Measurements from ENCODE around the gene TTLL5.

The TTLL5 gene

GRCh38 chr14:75697918-75698317 is 36.9 kb downstream of the TTLL5 start:
- DNase-seq (ENCODE audit: low read depth): no peak

DNA sequence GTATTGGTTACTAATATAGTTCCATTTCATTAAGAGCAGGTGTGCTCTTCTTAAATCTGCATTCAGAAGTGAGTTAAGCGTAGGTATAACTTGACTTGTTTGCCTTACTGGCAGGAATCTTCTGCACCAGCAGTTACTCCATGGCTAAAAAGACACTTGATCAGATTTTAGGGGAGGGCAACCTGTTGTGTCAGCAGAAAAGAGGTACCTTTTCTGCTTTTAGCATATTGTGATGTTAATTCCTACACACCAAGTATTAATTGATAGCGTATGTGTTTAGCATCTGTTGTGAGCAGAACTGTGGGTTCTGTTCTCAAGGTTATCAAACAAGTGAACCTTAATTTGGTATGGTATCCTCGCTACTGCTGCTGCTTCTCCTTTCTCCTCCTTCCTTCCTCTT is 38.3 kb downstream of the TTLL5 start:
- no peak for DNase-seq (ENCODE audit: low read depth)

GRCh38 chr14:75700295-75700694 is 39.2 kb downstream of the TTLL5 start:
- DNase-seq (ENCODE audit: low read depth): no peak

DNA sequence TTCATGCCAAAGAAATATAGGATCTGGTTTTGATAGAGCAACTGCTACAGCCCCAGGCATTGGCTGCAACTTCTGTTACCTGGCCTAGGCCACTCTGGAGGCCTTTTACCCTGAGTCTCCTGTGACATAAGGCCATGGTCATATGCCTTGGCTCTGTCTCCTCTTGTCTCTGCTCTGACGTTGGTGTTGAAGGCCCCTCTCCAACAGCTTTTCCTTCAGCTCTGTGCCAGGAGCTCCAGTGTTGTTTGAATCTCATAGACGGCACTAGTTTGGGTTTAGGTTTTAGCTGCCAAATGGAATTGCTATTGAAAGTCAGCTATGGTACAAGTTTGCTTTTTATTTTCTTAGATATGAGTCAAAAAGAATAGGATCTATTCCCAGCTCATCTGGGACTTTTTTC is 41.1 kb downstream of the TTLL5 start:
- no peak for DNase-seq (ENCODE audit: low read depth)

DNA sequence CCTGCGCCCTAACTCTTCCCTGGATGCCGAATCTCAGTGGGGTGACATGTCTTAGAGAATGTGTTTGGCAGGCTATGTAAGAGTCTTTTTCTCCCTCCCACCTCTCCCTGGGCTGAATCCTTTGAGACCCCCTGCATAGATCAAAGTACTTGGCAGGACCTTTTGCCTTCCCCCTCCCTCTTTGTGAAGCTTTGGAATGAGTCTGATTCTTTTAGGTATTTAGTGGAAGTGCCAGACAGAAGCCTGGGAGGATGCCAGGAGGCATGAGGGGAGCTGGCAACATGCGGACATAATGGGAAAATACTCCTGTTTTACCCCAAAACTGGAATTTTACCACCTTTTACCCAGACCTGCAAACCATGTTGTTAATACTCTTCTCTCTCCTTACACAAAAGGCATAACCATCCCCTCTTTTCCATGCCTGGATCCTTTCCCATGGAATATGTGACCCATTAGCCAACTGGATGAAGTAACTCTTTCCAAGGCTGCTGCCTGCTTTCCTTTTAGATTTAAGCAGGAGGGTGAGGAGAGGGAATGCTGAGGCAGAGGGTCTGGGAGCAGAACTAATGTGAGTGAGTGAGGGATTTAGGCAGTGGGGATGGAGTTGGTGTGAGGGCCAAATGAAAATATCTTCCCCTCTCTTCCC is 41.7 kb downstream of the TTLL5 start:
- DNase-seq (ENCODE audit: low read depth): peak; percentile 32

DNA sequence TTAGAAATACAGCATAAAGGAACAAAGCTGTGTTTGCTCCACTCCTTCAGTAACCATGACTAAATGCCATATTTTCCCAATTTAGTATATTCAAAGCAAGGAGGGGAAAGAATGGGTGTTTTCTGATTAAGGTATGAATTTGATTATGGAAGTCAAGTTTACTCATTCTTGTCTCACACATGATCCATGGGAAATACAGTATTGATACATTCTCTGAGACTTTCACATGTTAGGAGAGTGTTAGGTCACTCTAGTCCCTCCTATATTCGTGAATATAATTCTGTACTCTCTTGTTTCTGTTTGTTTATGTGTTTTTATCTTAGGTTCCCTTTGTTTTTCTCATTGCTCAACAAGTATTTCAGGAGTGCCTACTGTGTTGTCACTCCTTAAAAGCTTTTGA is 42.4 kb downstream of the TTLL5 start:
- no peak for DNase-seq (ENCODE audit: low read depth)

- DNase-seq (ENCODE audit: low read depth): no peak
Observed at GRCh38 chr14:75705014-75705413, 44.0 kb downstream of the TTLL5 start.

- DNase-seq (ENCODE audit: low read depth): peak; percentile 81
Observed at GRCh38 chr14:75709207-75709812, 48.3 kb downstream of the TTLL5 start.

GRCh38 chr14:75711105-75711795 is 50.2 kb downstream of the TTLL5 start:
- DNase-seq (ENCODE audit: low read depth): peak; percentile 55

DNA sequence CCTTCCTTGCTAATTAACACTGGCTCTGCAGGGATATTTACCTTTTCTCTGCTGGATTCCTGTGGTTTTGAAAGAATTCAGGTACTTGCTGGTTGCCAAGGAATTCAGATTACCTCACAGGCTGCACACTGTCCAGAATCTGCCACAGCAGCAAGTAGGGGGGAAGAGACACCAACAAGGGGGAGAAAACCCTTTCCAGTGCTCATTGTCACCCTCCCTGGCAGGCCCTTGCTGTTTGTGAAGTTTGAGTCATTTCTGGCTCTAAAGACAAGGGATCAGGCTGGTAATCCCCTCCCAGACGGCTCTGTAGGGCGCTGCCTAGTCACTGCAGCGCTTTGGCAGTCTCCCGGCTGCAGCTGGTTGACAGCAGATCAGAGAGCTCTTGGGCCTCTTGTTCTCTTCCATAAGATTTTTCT is 50.8 kb downstream of the TTLL5 start:
- DNase-seq (ENCODE audit: low read depth): peak; percentile 77

DNA sequence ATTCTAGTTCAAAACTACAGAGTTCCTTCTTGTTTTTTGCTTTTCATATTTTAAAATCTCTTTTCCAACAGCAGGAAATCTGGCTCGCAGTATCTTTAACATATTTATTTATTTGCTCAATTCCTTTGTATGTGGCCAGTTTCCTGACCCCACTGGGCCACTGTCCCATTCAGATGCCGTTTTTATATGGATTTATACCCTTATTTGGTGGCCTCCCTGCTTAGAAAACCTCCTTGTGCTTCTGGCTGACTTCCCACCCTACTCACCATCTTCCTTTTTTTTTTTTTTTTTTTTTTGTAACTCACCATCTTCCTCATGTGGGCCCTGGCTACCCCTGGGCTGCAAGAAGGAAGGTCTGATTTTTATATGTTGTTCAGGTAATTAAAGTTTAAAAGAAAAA is 53.9 kb downstream of the TTLL5 start:
- DNase-seq (ENCODE audit: low read depth): no peak

DNA sequence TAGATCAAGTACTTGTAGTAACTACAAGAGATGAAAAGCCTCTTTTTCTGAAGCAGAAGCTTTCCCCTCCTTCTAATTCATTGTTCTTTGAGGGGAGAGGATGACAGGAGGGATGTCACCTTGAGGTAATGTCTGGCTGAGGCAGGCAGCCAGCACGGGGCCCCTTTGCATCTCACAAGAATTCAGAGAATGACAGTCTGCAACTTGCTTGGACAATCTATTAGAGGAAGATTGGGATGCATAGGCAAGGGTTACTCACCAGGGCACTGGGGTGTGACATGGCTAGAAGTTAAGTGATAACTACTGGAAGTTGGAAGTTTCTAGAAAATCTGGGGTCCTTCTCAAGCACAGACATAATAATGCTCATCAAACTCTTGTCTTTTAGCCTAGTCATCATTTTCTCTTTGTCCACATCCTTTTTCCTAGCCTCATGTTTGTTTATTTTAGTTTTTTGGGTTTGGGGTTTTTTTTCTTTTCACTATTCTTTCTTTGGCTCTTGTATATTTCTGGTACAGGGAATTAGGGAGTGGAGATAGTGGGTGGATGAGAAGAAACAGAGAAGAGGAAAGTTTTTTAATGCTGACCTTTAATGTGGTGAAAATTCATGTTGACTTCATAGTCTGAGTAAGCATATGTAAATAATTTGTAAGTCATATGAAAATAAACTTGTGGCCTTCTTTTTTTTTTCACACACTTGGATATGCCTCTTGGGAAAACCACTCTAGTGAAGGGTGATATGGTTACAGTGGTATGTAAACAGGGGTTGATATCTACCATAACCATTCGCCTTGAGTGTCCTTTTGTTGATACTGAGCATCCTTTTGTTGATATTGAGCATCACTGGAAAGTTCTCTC is 55.1 kb downstream of the TTLL5 start:
- peak; percentile 93 for DNase-seq (ENCODE audit: low read depth)

GRCh38 chr14:75717729-75718128 is 56.7 kb downstream of the TTLL5 start:
- no peak for DNase-seq (ENCODE audit: low read depth)

GRCh38 chr14:75718199-75718598 is 57.2 kb downstream of the TTLL5 start:
- peak; percentile 6 for DNase-seq (ENCODE audit: low read depth)

GRCh38 chr14:75720116-75720515 is 59.1 kb downstream of the TTLL5 start:
- DNase-seq (ENCODE audit: low read depth): no peak

- DNase-seq (ENCODE audit: low read depth): peak; percentile 72
Observed at GRCh38 chr14:75720842-75721498, 59.9 kb downstream of the TTLL5 start.

- no peak for DNase-seq (ENCODE audit: low read depth)
Observed at GRCh38 chr14:75723716-75724115, 62.7 kb downstream of the TTLL5 start.

- DNase-seq (ENCODE audit: low read depth): no peak
Observed at GRCh38 chr14:75724414-75725204, 63.6 kb downstream of the TTLL5 start.

DNA sequence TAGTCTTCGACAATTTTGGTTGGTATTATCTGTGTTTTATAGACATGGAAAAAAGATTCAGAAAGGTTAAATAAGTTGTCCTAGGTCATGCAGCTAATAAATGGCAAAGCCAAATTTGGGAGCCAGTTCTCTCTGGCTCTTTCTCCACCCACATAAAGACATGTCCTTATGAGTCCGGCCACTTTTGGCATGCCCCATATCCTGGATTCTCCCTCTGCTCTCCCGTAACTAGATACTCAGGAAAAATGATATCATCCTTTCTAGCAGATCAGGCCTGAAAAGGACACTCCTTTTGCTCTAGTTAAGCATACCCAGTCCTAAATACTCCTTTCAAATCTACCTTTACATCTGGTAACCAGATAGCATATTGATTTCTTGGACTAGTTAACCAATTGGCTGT is 64.4 kb downstream of the TTLL5 start:
- DNase-seq (ENCODE audit: low read depth): peak; percentile 36

- no peak for DNase-seq (ENCODE audit: low read depth)
Observed at GRCh38 chr14:75726321-75726720, 65.3 kb downstream of the TTLL5 start.

GRCh38 chr14:75727124-75727523 is 66.1 kb downstream of the TTLL5 start:
- no peak for DNase-seq (ENCODE audit: low read depth)
